ENCODE data around the gene ABCC3. TPM values are rescaled to one million over a fixed set of nuclear protein-coding genes. Genes with fewer than 3 reads are reported as not detected.

ABCC3 gene
- total RNA-seq, 1 donor from 2014 or later, result 1.2 TPM

DNA sequence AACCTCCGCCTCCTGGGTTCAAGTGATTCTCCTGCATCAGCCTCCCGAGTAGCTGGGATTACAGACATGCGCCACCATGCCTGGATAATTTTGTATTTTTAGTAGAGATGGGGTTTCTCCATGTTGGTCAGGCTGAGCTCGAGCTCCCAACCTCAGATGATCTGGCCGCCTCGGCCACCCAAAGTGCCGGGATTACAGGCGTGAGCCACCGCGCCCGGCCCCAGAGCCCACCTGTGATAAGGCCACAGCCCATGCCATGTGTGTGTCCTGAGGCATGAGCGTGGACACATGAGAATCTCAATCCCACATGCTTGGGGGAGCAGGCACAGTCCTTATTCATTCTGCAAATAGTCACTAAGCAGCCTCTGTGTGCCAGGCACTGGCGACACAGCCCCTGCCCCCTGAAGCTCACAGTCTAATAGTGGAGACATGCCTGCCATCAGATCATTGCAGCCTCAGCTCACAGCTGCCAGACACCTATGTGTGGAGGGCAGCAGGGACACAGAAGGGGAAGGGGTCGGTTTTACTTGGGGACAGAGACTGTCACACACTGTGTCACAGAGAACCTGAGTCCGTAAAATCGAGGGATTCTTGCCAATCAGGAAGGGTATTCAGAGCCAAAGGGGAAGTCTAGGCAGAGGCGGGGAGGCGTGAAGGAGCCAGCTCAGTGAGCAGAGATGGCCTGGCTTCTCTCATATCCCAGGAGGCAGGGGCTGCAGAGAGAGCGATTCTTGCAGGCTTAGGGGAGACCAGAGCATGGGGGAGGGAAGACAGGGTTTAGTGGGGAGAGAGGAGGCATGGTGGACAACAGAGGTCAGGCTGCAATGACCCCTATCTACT is 9.4 kb upstream of the ABCC3 start:
- peaks cover 37% of the 10 kb centered on the region for H3K4me1 Mint-ChIP-seq

DNA sequence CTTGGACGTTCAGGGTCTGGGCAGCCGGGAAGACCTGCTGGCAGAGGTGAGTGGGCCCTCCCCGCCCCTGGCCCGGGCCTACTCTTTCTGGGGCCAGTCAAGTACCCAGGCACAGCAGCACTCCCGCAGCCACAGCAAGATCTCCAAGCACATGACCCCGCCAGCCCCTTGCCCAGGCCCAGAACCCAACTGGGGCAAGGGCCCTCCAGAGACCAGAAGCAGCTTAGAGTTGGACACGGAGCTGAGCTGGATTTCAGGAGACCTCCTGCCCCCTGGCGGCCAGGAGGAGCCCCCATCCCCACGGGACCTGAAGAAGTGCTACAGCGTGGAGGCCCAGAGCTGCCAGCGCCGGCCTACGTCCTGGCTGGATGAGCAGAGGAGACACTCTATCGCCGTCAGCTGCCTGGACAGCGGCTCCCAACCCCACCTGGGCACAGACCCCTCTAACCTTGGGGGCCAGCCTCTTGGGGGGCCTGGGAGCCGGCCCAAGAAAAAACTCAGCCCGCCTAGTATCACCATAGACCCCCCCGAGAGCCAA is 8.6 kb upstream of the ABCC3 start:
- Mint-ChIP-seq H3K4me1 (peaks cover 33% of the 10 kb centered on the region), H3K36me3 (no peaks in the 10 kb centered on the region), H3K9me3 (no peaks in the 10 kb centered on the region), H3K27ac (no peak overlapping the region), H3K4me3 (no peak overlapping the region), H3K27me3 (ENCODE audit: low read depth) (peaks cover 9% of the 10 kb centered on the region)
- DNase-seq (ENCODE audit: low spot score in 2 of 2, unreplicated experiment in 2 of 2), result peak; percentile 64 to 84
- TF ChIP-seq, protein P1, sequence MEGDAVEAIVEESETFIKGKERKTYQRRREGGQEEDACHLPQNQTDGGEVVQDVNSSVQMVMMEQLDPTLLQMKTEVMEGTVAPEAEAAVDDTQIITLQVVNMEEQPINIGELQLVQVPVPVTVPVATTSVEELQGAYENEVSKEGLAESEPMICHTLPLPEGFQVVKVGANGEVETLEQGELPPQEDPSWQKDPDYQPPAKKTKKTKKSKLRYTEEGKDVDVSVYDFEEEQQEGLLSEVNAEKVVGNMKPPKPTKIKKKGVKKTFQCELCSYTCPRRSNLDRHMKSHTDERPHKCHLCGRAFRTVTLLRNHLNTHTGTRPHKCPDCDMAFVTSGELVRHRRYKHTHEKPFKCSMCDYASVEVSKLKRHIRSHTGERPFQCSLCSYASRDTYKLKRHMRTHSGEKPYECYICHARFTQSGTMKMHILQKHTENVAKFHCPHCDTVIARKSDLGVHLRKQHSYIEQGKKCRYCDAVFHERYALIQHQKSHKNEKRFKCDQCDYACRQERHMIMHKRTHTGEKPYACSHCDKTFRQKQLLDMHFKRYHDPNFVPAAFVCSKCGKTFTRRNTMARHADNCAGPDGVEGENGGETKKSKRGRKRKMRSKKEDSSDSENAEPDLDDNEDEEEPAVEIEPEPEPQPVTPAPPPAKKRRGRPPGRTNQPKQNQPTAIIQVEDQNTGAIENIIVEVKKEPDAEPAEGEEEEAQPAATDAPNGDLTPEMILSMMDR (IDR thresholded peaks at IDR 0.05; ENCODE audit: unreplicated experiment), result peak; percentile 90

More for the DNA sequence above, 9.4 kb upstream of the ABCC3 start:
- Mint-ChIP-seq H3K9me3 (no peaks in the 10 kb centered on the region), H3K36me3 (no peaks in the 10 kb centered on the region), H3K4me3 (no peak overlapping the region), H3K27ac (no peak overlapping the region), H3K27me3 (ENCODE audit: low read depth) (peaks cover 5% of the 10 kb centered on the region)
- DNase-seq (ENCODE audit: low spot score in 2 of 2, unreplicated experiment in 2 of 2), result no peak
- TF ChIP-seq, protein P1 (IDR thresholded peaks at IDR 0.05; ENCODE audit: unreplicated experiment), result no peak

DNA sequence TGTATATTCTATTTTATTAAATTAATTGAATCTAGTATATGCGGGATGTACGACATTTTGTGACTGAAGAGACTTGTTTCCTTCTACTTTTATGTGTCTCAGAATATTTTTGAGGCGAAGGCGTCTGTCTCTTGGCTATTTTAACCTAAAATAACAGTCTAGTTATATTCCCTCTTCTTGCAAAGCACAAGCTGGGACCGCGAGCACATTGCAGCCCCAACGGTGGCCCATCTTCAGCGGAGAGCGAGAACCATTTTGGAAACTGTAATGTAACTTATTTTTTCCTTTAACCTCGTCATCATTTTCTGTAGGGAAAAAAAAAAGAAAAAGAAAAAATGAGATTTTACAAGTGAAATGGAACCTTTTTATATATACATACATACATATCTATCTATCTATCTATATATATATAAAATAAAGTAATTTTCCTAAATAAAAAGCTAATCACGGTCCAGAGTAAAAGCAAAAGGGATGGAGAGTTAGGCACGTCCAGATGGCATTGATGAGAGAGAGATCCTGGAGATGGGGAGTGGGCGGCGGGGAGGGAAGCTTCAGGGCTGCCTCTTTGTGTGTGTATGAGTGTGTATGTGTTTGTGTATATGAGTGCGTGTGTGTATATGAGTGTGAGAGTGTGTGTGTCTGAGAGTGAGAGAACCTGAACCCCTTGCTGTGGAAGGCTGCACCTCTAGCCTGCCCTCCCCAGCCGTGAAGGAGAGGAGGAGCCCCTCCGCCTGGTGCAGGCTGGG is 7.5 kb upstream of the ABCC3 start:
- no peak overlapping the region for H3K27ac Mint-ChIP-seq
- H3K4me1 Mint-ChIP-seq, result peaks cover 35% of the 10 kb centered on the region
- TF ChIP-seq, protein P1 (IDR thresholded peaks at IDR 0.05; ENCODE audit: unreplicated experiment), result no peak
- no peak for DNase-seq (ENCODE audit: low spot score in 2 of 2, unreplicated experiment in 2 of 2)
- no peak overlapping the region for H3K4me3 Mint-ChIP-seq
- peaks cover 17% of the 10 kb centered on the region for H3K27me3 Mint-ChIP-seq (ENCODE audit: low read depth)
- no peaks in the 10 kb centered on the region for H3K9me3 Mint-ChIP-seq
- H3K36me3 Mint-ChIP-seq, result no peaks in the 10 kb centered on the region

DNA sequence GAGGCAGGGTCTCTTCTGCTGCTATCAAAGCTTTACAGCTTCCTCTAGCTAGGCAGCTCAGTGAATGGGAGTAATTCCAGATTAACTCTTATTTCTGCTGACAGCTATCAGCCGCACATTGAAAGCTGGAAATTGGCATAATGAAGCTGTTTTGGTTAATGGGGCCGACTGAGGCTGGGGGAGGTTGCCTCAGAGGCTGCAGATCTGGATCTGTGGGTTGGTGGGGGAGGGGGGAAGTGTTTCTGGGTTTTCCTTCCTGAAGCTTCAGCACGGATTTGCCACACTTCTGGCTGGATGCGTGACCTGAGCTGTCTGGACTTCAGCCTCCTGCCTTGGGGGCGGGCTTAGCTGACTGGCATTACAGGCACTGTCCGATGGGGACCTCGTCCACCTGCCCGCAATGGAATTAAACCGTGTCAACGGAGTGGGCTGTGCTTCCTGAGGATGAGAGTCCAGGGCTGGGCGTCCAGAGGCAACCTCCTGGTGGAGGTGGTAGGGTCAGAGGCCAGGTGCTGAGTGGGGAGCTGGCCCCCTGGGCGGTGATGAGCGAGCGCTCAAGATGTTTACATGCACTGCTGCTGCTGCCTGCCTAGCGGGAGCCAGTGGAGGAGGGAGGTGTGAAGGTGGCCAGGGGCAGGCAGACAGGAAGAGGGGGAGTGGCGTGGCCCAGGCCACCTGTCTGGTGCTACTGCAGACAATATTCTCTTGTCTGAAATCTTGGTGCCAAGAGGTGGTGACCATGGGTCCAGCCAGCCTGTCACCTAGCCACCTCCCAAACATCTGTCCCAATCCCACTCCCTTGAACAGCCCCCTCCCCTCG is 6.7 kb upstream of the ABCC3 start:
- peaks cover 24% of the 10 kb centered on the region for H3K27me3 Mint-ChIP-seq (ENCODE audit: low read depth)
- peaks cover 35% of the 10 kb centered on the region for H3K4me1 Mint-ChIP-seq
- TF ChIP-seq, protein P1 (IDR thresholded peaks at IDR 0.05; ENCODE audit: unreplicated experiment), result no peak
- peak overlapping the region; percentile 59 for H3K27ac Mint-ChIP-seq
- no peaks in the 10 kb centered on the region for H3K36me3 Mint-ChIP-seq
- no peaks in the 10 kb centered on the region for H3K9me3 Mint-ChIP-seq
- no peak for DNase-seq (ENCODE audit: low spot score in 2 of 2, unreplicated experiment in 2 of 2)
- H3K4me3 Mint-ChIP-seq, result peak overlapping the region; percentile 10

DNA sequence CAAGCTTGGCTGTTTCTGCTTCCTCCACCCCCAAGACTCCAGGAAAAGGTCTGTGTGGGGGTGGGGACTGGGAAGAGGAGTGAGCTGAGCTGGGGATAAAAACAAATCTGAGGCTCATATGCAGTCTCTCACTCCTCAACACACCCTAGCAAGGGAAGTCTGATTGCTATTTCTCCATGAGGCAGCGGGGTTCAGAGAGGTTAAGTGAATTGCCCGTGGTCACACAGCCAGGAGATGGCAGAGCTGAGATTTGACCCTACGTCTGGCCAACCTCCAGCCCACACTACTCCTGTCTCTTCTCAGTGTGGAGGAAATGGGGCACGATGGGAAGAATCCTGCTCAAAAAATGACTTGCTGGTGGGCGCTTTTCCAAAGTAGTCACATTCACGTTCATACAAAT is 4.8 kb upstream of the ABCC3 start:
- DNase-seq (ENCODE audit: low spot score in 2 of 2, unreplicated experiment in 2 of 2), result no peak
- Mint-ChIP-seq H3K4me1 (peaks cover 35% of the 10 kb centered on the region), H3K27ac (no peak overlapping the region), H3K36me3 (no peaks in the 10 kb centered on the region), H3K4me3 (no peak overlapping the region), H3K27me3 (ENCODE audit: low read depth) (peaks cover 40% of the 10 kb centered on the region), H3K9me3 (no peaks in the 10 kb centered on the region)
- TF ChIP-seq, protein P1 (IDR thresholded peaks at IDR 0.05; ENCODE audit: unreplicated experiment), result no peak

Data from mesothelial cell of epicardium (in vitro differentiated cells).